OCI-LY3 (cell line): Measurements from ENCODE around the gene AUTS2.

ENCODE experiments used
- H2AFZ ChIP-seq: fragments of 200-600, 300-600 bp; shearing (Covaris generic); 2 replicates; pipeline ENCODE4 v1.6.0; 2014; ENCODE audit warnings: antibody characterized with exemption, low read depth, low read length
- H3K27ac ChIP-seq: fragments of 200-600, 300-600 bp; sonication (generic); 2 replicates; pipeline ENCODE4 v1.5.1; 2014; ENCODE audit warnings: mild to moderate bottlenecking, low read length, moderate library complexity, mixed read lengths
- H3K27me3 ChIP-seq: fragments of 200-600, 300-600 bp; sonication (generic); 2 replicates; pipeline ENCODE4 v1.6.1; 2014; ENCODE audit warnings: low read depth, low read length, mixed read lengths
- H3K36me3 ChIP-seq: fragments of 200-600, 300-600 bp; sonication (generic); replicated peaks from 2 replicates; pipeline ENCODE3; 2014; ENCODE audit warnings: low read depth, low read length, mixed read lengths
- H3K4me1 ChIP-seq: fragments of 300-600, 200-600 bp; sonication (generic); 2 replicates; pipeline ENCODE4 v1.6.1; 2014; ENCODE audit warnings: low read length, mixed read lengths
- H3K4me2 ChIP-seq: fragments of 200-600, 300-600 bp; sonication (generic); 2 replicates; pipeline ENCODE4 v1.6.1; 2014; ENCODE audit warnings: low read length, mixed read lengths
- H3K4me3 ChIP-seq: fragments of 300-600, 200-600 bp; sonication (generic); 2 replicates; pipeline ENCODE4 v1.5.1; 2014; ENCODE audit warnings: antibody characterized with exemption, mild to moderate bottlenecking, low read length, moderate library complexity
- H3K79me2 ChIP-seq: fragments of 300-600, 200-600 bp; shearing (Covaris generic); 2 replicates; pipeline ENCODE4 v1.6.1; 2014; ENCODE audit warnings: mild to moderate bottlenecking, low read length, mixed read lengths
- H3K9ac ChIP-seq: fragments of 300-600, 200-600 bp; shearing (Covaris generic); 2 replicates; pipeline ENCODE4 v1.6.0; 2014; ENCODE audit warnings: mild to moderate bottlenecking, low read length, moderate library complexity
- H3K9me3 ChIP-seq: fragments of 200-600, 300-600 bp; shearing (Covaris generic); 2 replicates; pipeline ENCODE4 v1.6.1; 2014; ENCODE audit warnings: low read length, mixed read lengths; ENCODE audit not compliant: insufficient read depth
- H4K20me1 ChIP-seq: fragments of 200-600, 300-600 bp; sonication (generic); 2 replicates; pipeline ENCODE4 v1.6.1; 2016; ENCODE audit warnings: low read length, mixed read lengths; ENCODE audit not compliant: insufficient read depth
- EZH2phosphoT487 ChIP-seq: fragments of 200-600 bp; shearing (Covaris generic); IDR thresholded peaks from 2 replicates; pipeline ENCODE4 v1.6.1; 2018; ENCODE audit warnings: antibody characterized with exemption, mixed run types, low read depth
- TF ChIP-seq, protein P1 (sequence below): fragments of 200-600, 300-600 bp; sonication (generic); IDR thresholded peaks from 2 replicates; pipeline ENCODE4 v1.5.1; 2014; ENCODE audit warnings: antibody characterized with exemption, low read length, low read depth

Gene AUTS2

DNA sequence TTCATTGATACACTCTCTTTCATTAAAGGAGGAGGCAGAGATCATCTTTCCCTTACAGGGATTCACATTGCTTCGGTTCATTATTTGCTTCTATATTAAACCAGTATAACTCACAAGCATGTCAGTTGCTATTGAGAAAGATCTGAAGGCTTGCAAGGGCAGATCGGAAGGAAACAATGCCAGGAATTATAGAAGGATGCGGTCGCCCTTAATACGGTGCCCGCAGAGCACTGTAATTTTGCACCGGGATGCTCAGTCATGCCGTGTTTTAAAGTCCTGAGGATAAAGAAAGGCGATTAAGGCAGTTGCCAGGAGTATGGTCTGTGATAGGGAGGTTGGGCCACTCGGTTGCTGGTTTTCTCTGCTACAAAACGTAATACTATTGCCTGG, 1183.6 kb downstream of the AUTS2 start:
- Histone ChIP-seq H3K9me3 (no peaks in the 10 kb centered on the region), H3K9ac (no peak overlapping the region), H4K20me1 (no peaks in the 10 kb centered on the region), H3K4me3 (no peak overlapping the region), H3K27ac (no peak overlapping the region), H3K36me3 (no peaks in the 10 kb centered on the region), H3K4me1 (no peaks in the 10 kb centered on the region), H3K27me3 (no peaks in the 10 kb centered on the region), H3K4me2 (no peak overlapping the region), H3K79me2 (no peaks in the 10 kb centered on the region), H2AFZ (no peak overlapping the region)
- TF ChIP-seq, protein P1, sequence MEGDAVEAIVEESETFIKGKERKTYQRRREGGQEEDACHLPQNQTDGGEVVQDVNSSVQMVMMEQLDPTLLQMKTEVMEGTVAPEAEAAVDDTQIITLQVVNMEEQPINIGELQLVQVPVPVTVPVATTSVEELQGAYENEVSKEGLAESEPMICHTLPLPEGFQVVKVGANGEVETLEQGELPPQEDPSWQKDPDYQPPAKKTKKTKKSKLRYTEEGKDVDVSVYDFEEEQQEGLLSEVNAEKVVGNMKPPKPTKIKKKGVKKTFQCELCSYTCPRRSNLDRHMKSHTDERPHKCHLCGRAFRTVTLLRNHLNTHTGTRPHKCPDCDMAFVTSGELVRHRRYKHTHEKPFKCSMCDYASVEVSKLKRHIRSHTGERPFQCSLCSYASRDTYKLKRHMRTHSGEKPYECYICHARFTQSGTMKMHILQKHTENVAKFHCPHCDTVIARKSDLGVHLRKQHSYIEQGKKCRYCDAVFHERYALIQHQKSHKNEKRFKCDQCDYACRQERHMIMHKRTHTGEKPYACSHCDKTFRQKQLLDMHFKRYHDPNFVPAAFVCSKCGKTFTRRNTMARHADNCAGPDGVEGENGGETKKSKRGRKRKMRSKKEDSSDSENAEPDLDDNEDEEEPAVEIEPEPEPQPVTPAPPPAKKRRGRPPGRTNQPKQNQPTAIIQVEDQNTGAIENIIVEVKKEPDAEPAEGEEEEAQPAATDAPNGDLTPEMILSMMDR = no peak
- no peak for TF ChIP-seq EZH2phosphoT487

DNA sequence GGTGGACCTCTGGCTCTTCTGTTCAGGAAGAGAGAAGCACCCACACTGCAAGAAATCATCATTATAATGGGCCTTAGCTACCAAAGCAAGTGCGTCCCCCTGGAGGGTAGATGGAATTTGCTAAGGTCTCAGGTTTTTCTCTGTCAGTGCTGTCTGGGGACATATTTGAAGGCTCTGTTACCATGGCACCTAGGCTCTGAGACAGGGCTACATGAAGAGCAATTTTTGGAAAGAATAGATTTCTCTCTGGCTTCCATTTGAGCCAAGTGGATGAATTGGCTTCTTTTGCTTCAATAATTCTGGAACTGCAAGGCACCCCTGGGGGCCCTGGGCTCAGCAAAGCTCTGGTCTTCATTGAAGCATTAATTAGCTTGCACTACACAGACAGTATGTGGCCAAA, 1184.5 kb downstream of the AUTS2 start:
- H3K27me3 ChIP-seq = no peaks in the 10 kb centered on the region
- no peak for TF ChIP-seq EZH2phosphoT487
- TF ChIP-seq, protein P1 = no peak
- no peaks in the 10 kb centered on the region for H3K9me3 ChIP-seq
- no peak overlapping the region for H3K4me3 ChIP-seq
- no peak overlapping the region for H2AFZ ChIP-seq
- H3K4me2 ChIP-seq = no peak overlapping the region
- H3K79me2 ChIP-seq = no peaks in the 10 kb centered on the region
- no peak overlapping the region for H3K27ac ChIP-seq
- no peaks in the 10 kb centered on the region for H4K20me1 ChIP-seq
- H3K9ac ChIP-seq = no peak overlapping the region
- no peaks in the 10 kb centered on the region for H3K4me1 ChIP-seq
- H3K36me3 ChIP-seq = no peaks in the 10 kb centered on the region

DNA sequence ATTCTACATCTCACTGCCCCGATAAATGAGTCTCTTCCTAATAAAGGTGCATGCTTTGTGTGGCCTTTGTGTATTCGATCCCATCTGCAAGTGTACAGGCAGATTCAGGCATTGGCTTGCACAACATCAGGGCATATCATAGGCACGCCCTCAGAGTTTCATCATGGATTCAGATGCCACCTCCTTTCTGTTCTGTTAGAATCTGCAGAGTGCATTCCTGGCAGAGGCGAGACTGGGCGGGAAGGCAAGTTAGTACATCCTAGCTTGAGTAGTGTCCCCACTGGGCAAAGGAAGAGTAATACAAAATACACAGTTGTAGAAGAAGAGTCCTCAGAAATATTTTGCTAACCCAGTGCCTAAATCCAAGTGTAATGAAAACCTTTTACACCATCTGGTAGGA, 1187.2 kb downstream of the AUTS2 start:
- Histone ChIP-seq H4K20me1 (no peaks in the 10 kb centered on the region), H3K4me1 (no peaks in the 10 kb centered on the region), H3K4me3 (no peak overlapping the region), H3K27me3 (no peaks in the 10 kb centered on the region), H3K9me3 (no peaks in the 10 kb centered on the region), H2AFZ (no peak overlapping the region), H3K79me2 (no peaks in the 10 kb centered on the region), H3K9ac (no peak overlapping the region), H3K4me2 (no peak overlapping the region), H3K27ac (no peak overlapping the region), H3K36me3 (no peaks in the 10 kb centered on the region)
- TF ChIP-seq, protein P1 = no peak
- TF ChIP-seq EZH2phosphoT487 = no peak

DNA sequence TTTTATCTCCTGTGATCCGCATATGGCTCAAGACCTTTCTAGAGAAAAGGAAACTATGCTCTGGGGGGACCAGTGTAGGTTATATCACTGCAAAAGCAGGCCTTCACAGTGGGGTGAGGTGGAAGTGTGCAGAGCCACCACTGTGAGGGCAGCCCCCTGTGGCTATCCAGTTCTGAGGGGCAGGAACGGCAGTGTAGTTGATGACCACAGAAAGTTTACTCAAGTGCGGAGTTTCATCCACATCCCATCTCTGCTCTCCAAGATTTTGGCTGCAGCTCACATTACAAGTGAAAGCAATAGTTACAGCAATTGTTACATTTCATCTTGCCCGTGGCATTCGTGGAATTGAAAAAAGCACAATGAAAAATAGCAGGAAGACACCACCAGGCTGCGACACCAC, 1187.8 kb downstream of the AUTS2 start:
- no peak overlapping the region for H3K4me2 ChIP-seq
- H3K27me3 ChIP-seq = no peaks in the 10 kb centered on the region
- no peaks in the 10 kb centered on the region for H3K36me3 ChIP-seq
- H3K27ac ChIP-seq = no peak overlapping the region
- H3K4me1 ChIP-seq = no peaks in the 10 kb centered on the region
- H3K4me3 ChIP-seq = no peak overlapping the region
- no peak overlapping the region for H2AFZ ChIP-seq
- TF ChIP-seq, protein P1 = no peak
- no peak for TF ChIP-seq EZH2phosphoT487
- H3K79me2 ChIP-seq = no peaks in the 10 kb centered on the region
- H3K9me3 ChIP-seq = no peaks in the 10 kb centered on the region
- no peak overlapping the region for H3K9ac ChIP-seq
- no peaks in the 10 kb centered on the region for H4K20me1 ChIP-seq
